ENCODE measurements around the gene PROP1.

GRCh38 chr5:177997319-177997670 is 1.3 kb upstream of the PROP1 start:
- TF ChIP-seq CTCF (conservative IDR thresholded peaks at IDR 0.05; ENCODE audit: low read length) (no peak), EZH2phosphoT487 (IDR thresholded peaks at IDR 0.05; ENCODE audit: borderline replicate concordance, low read depth, low read length) (no peak)

Measured in OCI-LY7 (cell line).